HG03565 (cell line): ENCODE results near the gene ZNF850.
A peak's percentile ranks its signal among the peaks of the same experiment; 100 is the strongest.
"Not testable (repeated sequence)": the region's sequence is repeated elsewhere in the genome, so short reads cannot be mapped to it uniquely, and the experiment has no call there.

Experiments used
- ATAC-seq: cut with Tn5 transposase; IDR thresholded peaks from one replicate; pipeline ENCODE4 v1.9.1; 2021; ENCODE audit warnings: mild to moderate bottlenecking, moderate library complexity; ENCODE audit not compliant: unreplicated experiment

ZNF850 gene

DNA sequence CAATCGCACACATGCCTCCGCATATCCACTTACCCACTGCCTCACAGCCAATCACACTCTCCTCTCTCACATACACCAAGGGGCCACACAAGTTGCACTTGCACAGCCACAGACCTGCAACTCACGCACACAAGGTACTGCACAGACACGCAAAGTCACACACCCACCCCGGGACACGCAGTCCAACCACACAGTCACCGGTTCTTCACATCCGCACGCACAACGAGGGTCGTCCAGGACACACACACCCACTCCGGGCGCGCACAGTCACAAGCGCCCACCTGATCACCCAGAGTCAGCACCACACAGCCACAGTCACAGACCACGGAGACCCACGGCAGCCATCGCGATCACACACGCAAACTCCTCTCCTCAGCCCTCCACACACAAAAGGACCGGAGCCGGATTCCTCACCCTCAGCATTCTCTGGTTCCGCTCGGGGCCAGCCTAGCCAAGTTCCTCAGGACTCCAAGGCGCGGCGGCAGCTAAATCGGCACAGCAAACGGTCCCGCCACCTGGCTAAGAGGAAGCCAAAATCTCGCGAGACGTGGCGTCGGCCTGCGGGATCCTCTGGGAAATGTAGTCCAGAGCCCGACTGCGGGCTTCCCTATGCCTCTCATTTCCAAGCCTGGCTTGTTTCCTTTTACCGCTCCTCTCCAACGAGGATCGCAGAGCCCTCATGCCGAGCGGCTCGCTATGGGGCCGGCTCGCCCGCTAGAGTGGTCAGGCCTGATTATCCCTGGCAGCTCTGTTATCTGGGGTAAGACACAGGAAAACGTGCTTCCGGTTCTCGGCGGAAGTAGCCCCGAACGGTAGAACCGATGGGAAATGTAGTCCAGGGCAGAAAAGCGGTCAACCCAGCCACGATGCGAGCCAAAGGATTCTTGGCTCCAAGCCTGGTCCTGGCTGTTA is at the start of gene ZNF850:
Gene ZNF850 (minus strand): TSS at position 497 of the 912 bp plus-strand sequence. CDS start 10,201 bp downstream, outside the sequence.
- peak; percentile 87 for ATAC-seq

- ATAC-seq = no peak
Observed at GRCh38 chr19:36821758-36822157, 49.2 kb upstream of the ZNF850 start.

DNA sequence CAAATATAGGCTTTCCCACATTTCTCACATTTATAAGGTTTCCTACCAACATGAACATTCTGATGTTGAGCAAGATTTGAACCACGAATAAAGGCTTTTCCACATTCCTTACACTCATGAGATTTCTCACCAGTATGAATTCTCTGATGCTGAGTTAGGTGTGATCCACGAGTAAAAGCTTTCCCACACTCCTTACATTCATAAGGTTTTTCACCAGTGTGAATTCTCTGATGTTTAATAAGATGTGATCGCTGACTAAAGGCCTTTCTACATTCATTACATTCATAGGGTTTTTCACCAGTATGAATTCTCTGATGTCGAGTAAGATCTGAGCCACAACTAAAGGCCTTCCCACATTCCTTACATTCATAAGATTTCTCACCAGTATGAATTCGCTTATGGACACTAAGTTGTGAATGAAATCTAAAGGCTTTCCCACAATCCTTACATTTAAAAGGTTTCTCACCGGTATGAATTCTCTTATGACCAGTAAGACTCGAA is 46.6 kb upstream of the ZNF850 start:
- ATAC-seq = no peak

DNA sequence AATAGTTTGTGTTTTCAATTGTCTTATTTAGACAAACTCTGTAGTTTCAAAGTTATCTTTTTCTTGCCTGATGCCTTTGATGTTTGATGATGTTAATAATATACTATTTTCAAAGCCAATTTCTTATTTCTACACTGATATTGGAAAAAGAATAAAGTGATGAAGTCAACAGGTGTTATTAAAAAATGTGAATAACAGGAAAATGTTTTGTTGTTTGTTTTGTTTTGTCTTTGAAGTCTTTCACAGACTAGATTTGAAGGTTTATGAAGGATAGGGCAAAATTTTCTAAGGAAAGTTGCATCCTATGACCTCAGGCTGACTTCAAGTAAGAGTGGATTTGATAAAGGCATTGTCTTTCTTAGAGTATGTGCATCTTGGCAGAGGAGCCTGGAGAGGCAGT is 34.4 kb upstream of the ZNF850 start:
- ATAC-seq = no peak

DNA sequence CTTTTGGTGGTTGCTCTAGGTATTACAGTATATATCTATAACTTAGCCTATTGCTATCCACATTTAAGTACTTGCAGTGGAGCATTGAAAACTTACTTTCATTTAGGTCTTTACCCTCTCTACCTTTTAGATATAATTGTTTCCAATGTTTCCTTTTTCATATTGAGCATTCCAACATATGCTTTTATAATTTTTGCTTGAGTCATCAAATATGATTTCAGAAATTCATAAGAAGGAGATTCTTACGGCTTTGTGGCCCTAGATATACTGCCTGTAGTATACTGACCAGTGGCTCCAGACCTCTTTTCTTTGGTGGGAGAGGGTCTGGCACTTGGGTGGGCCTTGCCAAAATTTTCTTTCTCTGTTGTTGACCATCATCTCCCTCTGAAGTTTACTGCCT is 32.8 kb upstream of the ZNF850 start:
- no peak for ATAC-seq

DNA sequence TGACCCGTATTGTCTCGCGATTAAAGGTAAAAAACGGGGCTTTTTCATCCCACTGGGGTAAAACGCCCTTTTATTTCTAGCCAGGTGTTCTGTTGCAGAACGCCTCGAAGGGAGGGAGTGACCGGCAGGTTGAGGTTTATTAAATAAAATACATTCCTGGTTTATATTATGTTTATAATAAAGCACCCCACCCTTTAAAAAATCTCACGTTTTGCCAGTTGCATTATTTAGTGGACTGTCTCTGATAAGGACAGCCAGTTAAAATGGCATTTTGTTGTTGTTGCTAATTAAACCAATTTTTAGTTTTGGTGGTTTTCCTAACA is 25.1 kb upstream of the ZNF850 start:
- no peak for ATAC-seq

DNA sequence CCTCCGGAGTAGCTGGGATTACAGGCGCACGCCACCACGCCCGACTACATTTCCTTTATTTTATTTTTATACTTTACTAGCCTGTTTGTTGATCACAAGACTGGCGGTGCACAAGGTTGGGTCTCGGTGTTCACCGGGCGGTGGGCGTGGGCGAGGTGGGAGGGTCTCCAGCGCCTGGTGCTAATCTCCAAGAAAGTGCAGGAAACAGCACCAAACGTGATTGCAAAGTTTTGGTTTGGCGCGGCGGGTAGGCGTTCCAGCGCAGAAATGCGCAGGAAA is 24.0 kb upstream of the ZNF850 start:
- ATAC-seq = no peak

DNA sequence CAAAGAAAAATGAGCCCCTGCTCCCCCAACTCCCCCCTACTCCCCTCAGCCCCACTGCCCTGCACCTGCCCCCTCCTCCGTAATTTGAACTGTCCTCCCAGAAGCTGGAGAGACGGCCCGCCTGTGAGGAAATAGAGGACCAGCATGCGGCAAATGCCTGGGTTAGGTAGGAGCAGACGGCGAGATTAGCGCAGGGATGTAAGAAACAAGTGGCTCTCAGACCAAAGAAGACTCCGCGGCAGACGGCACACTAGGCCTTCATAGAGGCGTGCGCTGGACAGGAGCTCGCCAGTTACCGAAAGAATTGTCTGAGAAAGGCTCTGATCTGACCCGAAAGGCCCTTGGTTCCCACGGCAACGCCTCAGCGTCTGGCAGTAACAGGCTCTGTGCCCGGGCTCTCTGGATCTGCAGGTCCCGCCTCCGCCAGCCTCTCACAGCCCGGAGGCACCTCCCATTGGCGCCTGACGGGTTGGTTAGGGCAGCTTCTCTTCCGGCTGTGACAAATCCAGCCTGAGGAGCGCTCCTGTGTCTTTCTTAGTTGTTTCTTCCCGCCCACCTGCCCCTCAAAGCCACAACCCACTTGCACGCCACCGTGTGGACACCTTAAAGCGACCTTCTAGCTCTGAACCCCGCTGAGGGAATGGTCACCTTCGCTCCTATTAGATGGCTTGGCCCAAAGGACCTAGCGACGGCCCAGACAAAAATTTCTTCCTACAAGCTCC is 19.0 kb upstream of the ZNF850 start:
- ATAC-seq = not testable (repeated sequence)

GRCh38 chr19:36775768-36776167 is 3.2 kb upstream of the ZNF850 start:
- no peak for ATAC-seq

DNA sequence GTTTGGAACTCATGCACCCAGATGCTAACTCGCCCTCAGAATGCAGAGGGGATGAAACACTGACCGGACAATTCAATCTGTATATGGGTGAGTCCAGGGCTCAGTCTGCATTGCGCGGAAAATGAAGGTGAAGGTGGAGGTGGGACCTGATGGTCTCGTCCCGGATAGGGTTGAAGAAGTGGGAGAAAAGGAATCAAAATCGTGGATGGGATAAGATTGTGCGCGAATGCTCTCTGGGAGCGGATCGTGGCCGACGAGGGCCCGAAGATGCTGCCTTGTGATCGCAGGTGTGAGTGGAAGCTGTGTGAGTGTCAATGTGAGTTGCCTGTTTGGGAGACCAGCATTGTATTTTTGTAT is 594 bp upstream of the ZNF850 start:
- ATAC-seq = no peak

DNA sequence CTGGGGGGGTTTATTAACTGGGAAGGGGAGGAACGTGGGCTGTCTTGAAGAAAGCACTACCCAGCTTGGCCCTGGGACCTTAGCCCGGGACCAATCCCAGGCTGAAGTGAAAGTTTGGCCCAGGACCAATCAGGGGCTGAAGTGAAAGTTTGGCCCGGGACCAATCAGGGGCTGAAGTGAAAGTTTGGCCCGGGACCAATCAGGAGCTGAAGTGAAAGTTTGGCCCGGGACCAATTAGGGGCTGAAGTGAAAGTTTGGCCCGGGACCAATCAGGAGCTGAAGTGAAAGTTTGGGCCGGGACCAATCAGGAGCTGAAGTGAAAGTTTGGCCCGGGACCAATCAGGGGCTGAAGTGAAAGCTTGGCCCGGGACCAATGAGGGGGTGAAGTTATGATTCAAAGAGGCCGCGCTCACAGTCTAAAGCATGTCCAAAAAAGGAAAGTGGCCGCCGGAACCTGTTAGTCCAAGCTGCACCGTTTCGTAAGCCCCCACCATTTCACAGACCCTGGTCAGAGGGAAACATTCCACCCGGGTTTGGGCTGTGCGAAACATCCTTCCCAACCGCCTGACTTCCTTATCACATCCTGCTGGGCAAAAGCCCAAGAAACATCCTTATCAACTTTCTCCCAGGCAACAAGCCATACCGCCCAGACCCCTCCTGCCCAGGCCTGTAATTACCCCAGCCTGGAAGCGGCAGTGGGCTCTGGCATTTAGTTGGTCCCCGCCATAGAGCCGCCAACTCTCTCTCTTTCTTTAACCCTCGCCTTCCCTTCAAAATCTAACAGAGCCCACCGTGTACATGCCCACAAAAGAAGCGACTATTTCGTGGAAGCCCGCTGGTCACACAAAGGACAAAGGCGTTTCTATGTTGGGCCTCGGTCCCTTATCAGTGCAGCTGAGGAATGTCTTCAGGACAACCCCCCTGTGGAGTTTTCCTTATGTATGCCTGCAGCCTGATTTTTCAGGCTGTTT is 1.1 kb downstream of the ZNF850 start:
- no peak for ATAC-seq

GRCh38 chr19:36750066-36750691 is 22.4 kb downstream of the ZNF850 start:
- ATAC-seq = no peak

- not testable (repeated sequence) for ATAC-seq
Observed at GRCh38 chr19:36749613-36750012, 23.0 kb downstream of the ZNF850 start.

- ATAC-seq = no peak
Observed at GRCh38 chr19:36748431-36749275, 24.0 kb downstream of the ZNF850 start.

- ATAC-seq = no peak
Observed at GRCh38 chr19:36747750-36748149, 24.9 kb downstream of the ZNF850 start.

DNA sequence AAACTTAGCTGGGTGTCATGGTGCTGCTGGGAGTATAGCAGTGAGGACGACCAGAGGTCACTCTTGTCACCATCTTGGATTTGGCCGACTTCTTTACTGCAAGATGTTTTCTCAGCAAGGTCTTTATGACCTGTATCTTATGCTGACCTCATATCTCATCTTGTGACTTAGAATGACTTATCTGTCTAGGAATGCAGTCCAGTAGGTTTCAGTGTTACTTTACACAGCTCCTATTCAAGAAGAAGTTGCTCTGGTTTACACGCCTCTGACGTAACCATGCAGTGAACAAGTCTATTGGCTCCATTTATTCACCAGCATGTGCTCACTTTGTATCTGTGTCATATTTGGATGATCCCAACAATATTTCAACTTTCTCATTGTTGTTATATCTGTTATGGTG is 26.7 kb downstream of the ZNF850 start:
- no peak for ATAC-seq

DNA sequence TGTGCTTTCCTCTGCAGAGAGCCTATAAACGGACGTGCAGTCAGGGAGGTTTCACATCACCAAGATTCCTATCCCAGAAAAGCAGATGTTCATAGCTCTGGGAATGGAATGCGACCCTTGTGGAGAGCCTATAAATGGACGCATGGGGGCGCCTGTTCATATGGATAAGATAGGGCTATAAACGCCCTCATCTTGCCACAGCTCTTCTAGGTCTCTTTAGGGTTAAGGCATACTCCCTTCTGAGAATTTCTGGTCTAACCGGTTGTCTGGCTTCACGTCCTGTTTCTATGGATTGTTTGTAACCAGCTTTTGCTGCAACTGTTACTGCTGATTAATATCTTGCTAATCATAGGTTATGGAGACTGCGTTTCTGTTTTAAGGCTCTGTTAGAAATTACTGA is 36.4 kb downstream of the ZNF850 start:
- not testable (repeated sequence) for ATAC-seq

- no peak for ATAC-seq
Observed at GRCh38 chr19:36719687-36720556, 52.7 kb downstream of the ZNF850 start.

DNA sequence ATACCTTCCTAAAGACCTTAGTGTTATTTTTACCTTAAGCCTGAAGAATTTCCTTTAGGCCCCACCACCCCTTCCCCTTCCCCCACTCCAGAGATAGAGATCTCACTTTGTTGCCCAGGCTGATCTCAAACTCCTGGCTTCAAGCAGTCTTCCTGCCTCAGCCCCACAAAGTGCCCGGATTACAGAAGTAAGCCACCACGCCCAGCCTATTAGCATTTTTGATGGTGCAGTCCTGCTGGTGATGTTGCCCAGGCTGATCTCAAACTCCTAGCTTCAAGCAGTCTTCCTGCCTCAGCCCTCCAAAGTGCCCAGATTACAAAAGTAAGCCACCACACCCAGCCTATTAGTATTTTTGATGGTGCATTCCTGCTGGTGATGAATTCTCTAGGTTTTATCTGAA is 63.2 kb downstream of the ZNF850 start:
- no peak for ATAC-seq
